ENCODE results near the gene AHI1.
A peak's percentile ranks its signal among the peaks of the same experiment; 100 is the strongest.

The AHI1 gene

GRCh38 chr6:135451617-135452190 lies 45.8 kb downstream of the AHI1 start:
- DNase-seq (no peak), ATAC-seq (no peak)

GRCh38 chr6:135449246-135449645 lies 48.3 kb downstream of the AHI1 start:
- DNase-seq (no peak), ATAC-seq (no peak)

- DNase-seq (no peak), ATAC-seq (no peak)
Measured at GRCh38 chr6:135440087-135440792, 57.3 kb downstream of the AHI1 start.

GRCh38 chr6:135439549-135439948 lies 58.0 kb downstream of the AHI1 start:
- DNase-seq (no peak), ATAC-seq (peak; percentile 67)

- DNase-seq (no peak), ATAC-seq (peak; percentile 66)
Measured at GRCh38 chr6:135438907-135439535, 58.5 kb downstream of the AHI1 start.

- ATAC-seq (no peak), DNase-seq (no peak)
Measured at GRCh38 chr6:135434991-135435390, 62.5 kb downstream of the AHI1 start.

GRCh38 chr6:135434095-135434494 lies 63.4 kb downstream of the AHI1 start:
- ATAC-seq (no peak), DNase-seq (no peak)

- ATAC-seq: no peak
- no peak for DNase-seq
Measured at GRCh38 chr6:135428078-135428477, 69.5 kb downstream of the AHI1 start.

- no peak for ATAC-seq
- no peak for DNase-seq
Measured at GRCh38 chr6:135426833-135427232, 70.7 kb downstream of the AHI1 start.

- ATAC-seq (no peak), DNase-seq (no peak)
Measured at GRCh38 chr6:135424385-135424784, 73.2 kb downstream of the AHI1 start.

- no peak for DNase-seq
- ATAC-seq: peak; percentile 46
Measured at GRCh38 chr6:135423649-135424128, 73.9 kb downstream of the AHI1 start.

- DNase-seq (no peak), ATAC-seq (no peak)
Measured at GRCh38 chr6:135419162-135419561, 78.4 kb downstream of the AHI1 start.

- no peak for ATAC-seq
Measured at GRCh38 chr6:135418040-135418760, 79.3 kb downstream of the AHI1 start.

GRCh38 chr6:135412761-135413160 lies 84.8 kb downstream of the AHI1 start:
- DNase-seq: no peak
- no peak for ATAC-seq

More at GRCh38 chr6:135418040-135418760, 79.3 kb downstream of the AHI1 start:
- DNase-seq: no peak

- ATAC-seq (no peak), DNase-seq (no peak)
Measured at GRCh38 chr6:135411849-135412248, 85.7 kb downstream of the AHI1 start.

GRCh38 chr6:135411339-135411738 lies 86.2 kb downstream of the AHI1 start:
- ATAC-seq: no peak

GRCh38 chr6:135410856-135411255 lies 86.7 kb downstream of the AHI1 start:
- no peak for DNase-seq
- ATAC-seq: no peak

More at GRCh38 chr6:135411339-135411738, 86.2 kb downstream of the AHI1 start:
- no peak for DNase-seq

- ATAC-seq: no peak
- DNase-seq: no peak
Measured at GRCh38 chr6:135403584-135403983, 94.0 kb downstream of the AHI1 start.

GRCh38 chr6:135402311-135402710 lies 95.2 kb downstream of the AHI1 start:
- ATAC-seq: no peak
- DNase-seq: no peak

- ATAC-seq (no peak), DNase-seq (no peak)
Measured at GRCh38 chr6:135397172-135397952, 100.2 kb downstream of the AHI1 start.

GRCh38 chr6:135395136-135395535 lies 102.4 kb downstream of the AHI1 start:
- no peak for DNase-seq
- no peak for ATAC-seq

GRCh38 chr6:135393289-135393688 lies 104.3 kb downstream of the AHI1 start:
- no peak for DNase-seq
- no peak for ATAC-seq
